Osteocyte (in vitro differentiated cells): ENCODE results near the gene ZNF148. TPM values are rescaled to one million over a fixed set of nuclear protein-coding genes. Genes with fewer than 3 reads are reported as not detected.

Experiments used
- DNase-seq: peaks from one replicate; pipeline ENCODE4 v3.0.0; 2021; ENCODE audit warnings: mixed read lengths; ENCODE audit not compliant: unreplicated experiment; ENCODE audit errors: extremely low spot score
- H3K27ac Mint-ChIP-seq: one replicate; pipeline ENCODE4 v1.8.0; 2021; ENCODE audit warnings: mild to moderate bottlenecking, mixed read lengths; ENCODE audit not compliant: unreplicated experiment
- H3K27me3 Mint-ChIP-seq: one replicate; pipeline ENCODE4 v1.8.0; 2021; ENCODE audit warnings: mixed read lengths; ENCODE audit not compliant: unreplicated experiment
- H3K36me3 Mint-ChIP-seq: one replicate; pipeline ENCODE4 v1.8.0; 2021; ENCODE audit warnings: mixed read lengths; ENCODE audit not compliant: unreplicated experiment
- H3K4me1 Mint-ChIP-seq: one replicate; pipeline ENCODE4 v1.8.0; 2021; ENCODE audit warnings: mixed read lengths; ENCODE audit not compliant: unreplicated experiment
- H3K4me3 Mint-ChIP-seq: one replicate; pipeline ENCODE4 v1.8.0; 2021; ENCODE audit warnings: mild to moderate bottlenecking, moderate library complexity, mixed read lengths; ENCODE audit not compliant: unreplicated experiment
- H3K9me3 Mint-ChIP-seq: one replicate; pipeline ENCODE4 v1.8.0; 2021; ENCODE audit warnings: mixed read lengths; ENCODE audit not compliant: unreplicated experiment
- CTCF ChIP-seq: fragments of 200-600 bp; sonication (generic); IDR thresholded peaks from 2 replicates; pipeline ENCODE4 v1.5.0; 2021; ENCODE audit warnings: antibody characterized with exemption, mild to moderate bottlenecking, moderate library complexity
- total RNA-seq: library from RNA; stranded (reverse); gene quantifications from 2 replicates; pipeline ENCODE4 v1.2.1, GENCODE V29; 2021

ZNF148 gene
- total RNA-seq, 1 donor from 2014 or later, result 46.2 TPM

GRCh38 chr3:125203731-125204130 is 171.4 kb downstream of the ZNF148 start:
- H3K4me3 Mint-ChIP-seq, result no peak overlapping the region
- H3K27ac Mint-ChIP-seq, result no peak overlapping the region
- no peak for DNase-seq
- H3K36me3 Mint-ChIP-seq, result no peaks in the 10 kb centered on the region
- no peaks in the 10 kb centered on the region for H3K27me3 Mint-ChIP-seq
- no peak for TF ChIP-seq CTCF
- peaks cover 3% of the 10 kb centered on the region for H3K4me1 Mint-ChIP-seq
- peaks cover 5% of the 10 kb centered on the region for H3K9me3 Mint-ChIP-seq

- Mint-ChIP-seq H3K27ac (no peak overlapping the region), H3K9me3 (peaks cover 5% of the 10 kb centered on the region), H3K27me3 (no peaks in the 10 kb centered on the region), H3K4me1 (peaks cover 3% of the 10 kb centered on the region), H3K4me3 (no peak overlapping the region), H3K36me3 (no peaks in the 10 kb centered on the region)
- no peak for DNase-seq
- peak; percentile 21 for TF ChIP-seq CTCF
Measured at GRCh38 chr3:125202197-125202596, 172.9 kb downstream of the ZNF148 start.

GRCh38 chr3:125200731-125201139 is 174.4 kb downstream of the ZNF148 start:
- H3K4me3 Mint-ChIP-seq, result no peak overlapping the region
- H3K4me1 Mint-ChIP-seq, result peaks cover 3% of the 10 kb centered on the region

GRCh38 chr3:125194849-125195601 is 180.1 kb downstream of the ZNF148 start:
- no peaks in the 10 kb centered on the region for H3K9me3 Mint-ChIP-seq
- peaks cover 12% of the 10 kb centered on the region for H3K4me1 Mint-ChIP-seq
- H3K4me3 Mint-ChIP-seq, result no peak overlapping the region
- TF ChIP-seq CTCF, result no peak
- no peaks in the 10 kb centered on the region for H3K36me3 Mint-ChIP-seq
- no peaks in the 10 kb centered on the region for H3K27me3 Mint-ChIP-seq
- peak; percentile 84 for DNase-seq
- no peak overlapping the region for H3K27ac Mint-ChIP-seq

More at GRCh38 chr3:125200731-125201139, 174.4 kb downstream of the ZNF148 start:
- Mint-ChIP-seq H3K36me3 (no peaks in the 10 kb centered on the region), H3K9me3 (peaks cover 5% of the 10 kb centered on the region), H3K27me3 (no peaks in the 10 kb centered on the region), H3K27ac (no peak overlapping the region)
- DNase-seq, result no peak
- no peak for TF ChIP-seq CTCF

- H3K9me3 Mint-ChIP-seq, result no peaks in the 10 kb centered on the region
- DNase-seq, result peak; percentile 77
- H3K27ac Mint-ChIP-seq, result no peak overlapping the region
- peaks cover 12% of the 10 kb centered on the region for H3K4me1 Mint-ChIP-seq
- H3K27me3 Mint-ChIP-seq, result no peaks in the 10 kb centered on the region
- H3K36me3 Mint-ChIP-seq, result no peaks in the 10 kb centered on the region
- TF ChIP-seq CTCF, result no peak
- H3K4me3 Mint-ChIP-seq, result no peak overlapping the region
Measured at GRCh38 chr3:125194061-125194848, 180.9 kb downstream of the ZNF148 start.
